Measurements from ENCODE around the gene FXYD7.

- TF ChIP-seq CTCF (tag by site-specific recombination; IDR thresholded peaks at IDR 0.05) (no peak), GLIS1 (tag by site-specific recombination; IDR thresholded peaks at IDR 0.05) (no peak), ZNF335 (tag by site-specific recombination; conservative IDR thresholded peaks at IDR 0.05) (no peak), SETDB1 (IDR thresholded peaks at IDR 0.05; ENCODE audit: insufficient read length, low read length) (no peak)
Measured at GRCh38 chr19:35099897-35100275, 43.2 kb upstream of the FXYD7 start.
